ACC112 (cell line): ENCODE measurements around the gene GALNTL6.

ENCODE experiments used
- H2AFZ ChIP-seq: fragments of 200-600 bp; sonication (generic); one replicate; pipeline ENCODE4 v1.6.0; 2017; ENCODE audit warnings: antibody characterized with exemption, low read length; ENCODE audit not compliant: unreplicated experiment
- H3K27ac ChIP-seq: fragments of 200-600 bp; sonication (generic); 2 replicates; pipeline ENCODE4 v1.5.1; 2014; ENCODE audit warnings: low read depth, mild to moderate bottlenecking, antibody characterized with exemption, low read length, moderate library complexity
- H3K27me3 ChIP-seq: fragments of 200-600 bp; sonication (generic); 2 replicates; pipeline ENCODE4 v1.6.1; 2014; ENCODE audit warnings: mild to moderate bottlenecking, antibody characterized with exemption, low read length, moderate library complexity, mixed read lengths; ENCODE audit not compliant: insufficient read depth
- H3K36me3 ChIP-seq: fragments of 200-600 bp; sonication (generic); 2 replicates; pipeline ENCODE4 v1.6.1; 2016; ENCODE audit warnings: mild to moderate bottlenecking, antibody characterized with exemption, low read length, moderate library complexity, mixed read lengths; ENCODE audit not compliant: insufficient read depth
- H3K4me1 ChIP-seq: fragments of 200-600 bp; sonication (generic); one replicate; pipeline ENCODE4 v1.6.1; 2016; ENCODE audit warnings: low read length, mixed read lengths; ENCODE audit not compliant: insufficient read depth, unreplicated experiment, control insufficient read depth
- H3K4me3 ChIP-seq: fragments of 200-600 bp; sonication (generic); 2 replicates; pipeline ENCODE4 v1.5.1; 2014; ENCODE audit warnings: mild to moderate bottlenecking, low read depth, low read length
- H3K79me2 ChIP-seq: fragments of 200-600 bp; sonication (generic); one replicate; pipeline ENCODE4 v1.6.0; 2016; ENCODE audit warnings: low read length; ENCODE audit not compliant: control insufficient read depth, unreplicated experiment, insufficient read depth

GALNTL6 gene

DNA sequence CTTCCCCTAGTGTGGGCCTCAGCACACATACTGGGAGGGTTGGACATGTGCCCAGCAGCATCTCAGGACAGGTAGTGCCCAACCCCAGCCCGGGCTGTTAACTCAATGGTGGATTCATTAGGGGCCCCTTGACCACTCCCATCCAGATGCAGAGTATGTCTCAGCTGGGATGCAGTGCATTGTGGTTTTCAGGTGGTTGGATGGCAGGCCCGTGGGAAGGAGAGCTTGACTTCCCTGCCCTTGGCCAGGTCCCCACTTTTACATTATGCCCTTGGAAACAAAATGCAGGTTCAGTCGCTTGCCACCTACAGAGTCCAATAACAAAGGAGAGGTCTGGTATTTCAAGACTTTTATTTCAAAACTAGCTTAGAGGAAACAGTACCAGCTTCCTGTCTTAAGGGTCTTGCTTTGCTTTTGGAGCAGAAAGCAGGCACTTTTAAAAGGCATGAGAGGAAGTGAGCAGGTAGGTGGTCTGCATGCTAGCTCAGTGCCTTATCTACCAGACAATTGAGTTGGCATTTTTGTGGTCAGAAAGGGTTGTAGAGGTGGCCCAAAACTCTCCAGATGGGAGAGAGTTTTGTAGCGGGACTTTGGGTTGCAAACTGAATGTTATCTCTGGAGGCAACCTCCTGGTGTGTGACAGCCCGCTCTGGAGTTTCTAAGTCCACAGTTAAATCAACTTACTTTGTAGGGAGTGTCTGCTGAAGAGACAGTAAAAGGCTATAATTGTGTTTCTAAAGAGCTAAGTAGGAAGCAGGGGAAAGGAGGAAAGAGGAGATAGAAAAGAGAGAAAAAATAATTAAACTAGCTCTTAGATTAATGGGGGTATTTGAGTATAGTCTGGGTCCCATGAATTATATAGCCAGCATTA, 171.0 kb downstream of the GALNTL6 start:
- H3K4me3 ChIP-seq: no peak overlapping the region
- H3K4me1 ChIP-seq: no peaks in the 10 kb centered on the region
- H3K79me2 ChIP-seq: no peaks in the 10 kb centered on the region
- H3K27me3 ChIP-seq: no peaks in the 10 kb centered on the region
- no peak overlapping the region for H3K27ac ChIP-seq
- no peak overlapping the region for H2AFZ ChIP-seq
- H3K36me3 ChIP-seq: no peaks in the 10 kb centered on the region

DNA sequence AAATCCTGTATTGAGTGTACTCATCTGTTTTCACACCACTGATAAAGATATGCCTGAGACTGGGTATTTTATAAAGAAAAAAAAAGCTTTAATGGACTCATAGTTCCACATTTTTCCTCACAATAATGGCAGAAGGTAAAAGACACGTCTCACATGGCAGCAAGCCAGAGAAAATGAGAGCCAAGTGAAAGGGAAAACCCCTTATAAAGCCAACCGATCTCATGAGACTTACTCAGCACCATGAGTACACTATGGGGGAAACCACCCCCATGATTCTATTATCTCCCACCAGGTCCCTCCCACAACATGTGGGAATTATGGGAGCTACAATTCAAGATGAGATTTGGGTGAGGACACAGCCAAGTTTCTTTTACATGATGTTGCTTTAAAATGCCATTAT, 171.9 kb downstream of the GALNTL6 start:
- Histone ChIP-seq H3K36me3 (no peaks in the 10 kb centered on the region), H3K27ac (no peak overlapping the region), H3K27me3 (no peaks in the 10 kb centered on the region), H3K79me2 (no peaks in the 10 kb centered on the region), H3K4me3 (no peak overlapping the region), H2AFZ (no peak overlapping the region), H3K4me1 (no peaks in the 10 kb centered on the region)

DNA sequence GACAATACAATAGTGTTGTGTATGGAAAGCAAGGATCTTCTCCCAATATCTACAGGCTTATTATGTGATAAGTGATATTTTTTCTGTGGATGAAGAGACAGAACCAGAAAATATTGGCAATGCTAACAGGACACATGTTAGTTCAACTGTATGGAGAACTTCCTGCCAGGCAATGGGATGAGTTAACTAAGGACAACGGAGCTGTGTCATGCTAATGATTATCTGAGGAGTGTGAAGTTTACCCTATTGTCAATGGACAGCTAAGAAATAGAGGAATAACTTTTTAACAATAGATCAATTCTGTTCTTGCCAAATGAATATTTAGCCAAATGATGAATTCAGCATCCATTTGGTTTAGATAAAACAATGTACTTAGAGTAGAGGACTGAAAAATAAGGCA, 180.0 kb downstream of the GALNTL6 start:
- Histone ChIP-seq H3K27ac (no peak overlapping the region), H3K4me1 (no peaks in the 10 kb centered on the region), H3K27me3 (no peaks in the 10 kb centered on the region), H3K79me2 (no peaks in the 10 kb centered on the region), H3K4me3 (no peak overlapping the region), H3K36me3 (no peaks in the 10 kb centered on the region), H2AFZ (no peak overlapping the region)

DNA sequence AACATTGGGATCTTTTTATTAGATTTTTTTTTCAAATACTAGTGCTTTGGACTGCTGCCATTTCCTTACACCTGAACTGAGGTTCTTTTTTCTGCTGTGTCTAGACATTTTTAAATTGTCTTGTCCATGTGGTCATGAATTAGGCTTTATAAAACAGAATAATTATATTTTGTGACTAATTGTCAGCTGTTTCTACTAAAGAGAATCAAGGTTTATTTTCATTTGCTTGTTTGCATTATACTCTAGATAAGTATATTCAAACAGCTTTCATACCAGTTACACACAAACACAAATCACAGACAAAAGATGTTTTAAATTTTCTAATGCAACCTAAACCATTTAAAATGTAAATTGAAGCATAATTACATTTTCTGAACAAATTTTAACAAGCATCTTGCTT, 194.7 kb downstream of the GALNTL6 start:
- Histone ChIP-seq H3K27me3 (no peaks in the 10 kb centered on the region), H3K79me2 (no peaks in the 10 kb centered on the region), H2AFZ (no peak overlapping the region), H3K36me3 (no peaks in the 10 kb centered on the region), H3K4me3 (no peak overlapping the region), H3K4me1 (no peaks in the 10 kb centered on the region), H3K27ac (no peak overlapping the region)

DNA sequence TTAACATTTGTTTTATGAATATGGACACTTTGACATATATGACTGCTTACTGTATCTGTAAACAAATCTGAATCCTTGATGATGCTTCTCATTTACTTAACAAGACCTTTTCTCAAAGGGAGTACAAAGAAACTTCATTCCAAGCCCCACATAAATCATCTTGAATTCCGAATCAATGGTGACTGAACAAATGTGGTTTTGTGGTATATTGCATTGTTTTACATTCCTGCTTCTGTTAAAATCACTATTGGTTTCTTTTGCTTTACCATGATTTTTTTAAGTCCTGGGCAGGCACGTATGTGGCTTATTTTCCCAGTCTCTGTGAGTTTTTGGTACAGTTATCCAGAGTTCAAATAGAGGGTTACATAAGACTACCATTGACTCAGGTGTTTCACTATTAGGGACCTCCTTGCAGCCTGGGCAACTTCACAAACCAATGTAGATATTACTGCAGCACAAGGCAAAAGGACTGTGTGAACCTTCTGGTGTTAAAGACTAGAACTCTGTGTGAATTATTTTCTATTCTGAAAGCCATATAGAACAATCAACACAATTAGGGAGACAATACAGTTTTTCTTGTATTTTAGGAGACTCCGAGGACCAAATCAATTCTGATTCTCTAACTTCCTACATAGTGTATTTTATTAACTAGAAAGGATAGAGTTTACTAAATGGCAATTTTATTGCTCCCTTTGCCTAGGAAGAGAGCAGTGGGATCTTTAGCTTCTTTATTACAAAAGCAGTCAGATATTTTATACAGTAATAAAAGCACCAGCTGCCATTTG, 196.4 kb downstream of the GALNTL6 start:
- Histone ChIP-seq H3K4me1 (no peaks in the 10 kb centered on the region), H3K4me3 (no peak overlapping the region), H2AFZ (no peak overlapping the region), H3K36me3 (no peaks in the 10 kb centered on the region), H3K27ac (no peak overlapping the region), H3K79me2 (no peaks in the 10 kb centered on the region), H3K27me3 (no peaks in the 10 kb centered on the region)

DNA sequence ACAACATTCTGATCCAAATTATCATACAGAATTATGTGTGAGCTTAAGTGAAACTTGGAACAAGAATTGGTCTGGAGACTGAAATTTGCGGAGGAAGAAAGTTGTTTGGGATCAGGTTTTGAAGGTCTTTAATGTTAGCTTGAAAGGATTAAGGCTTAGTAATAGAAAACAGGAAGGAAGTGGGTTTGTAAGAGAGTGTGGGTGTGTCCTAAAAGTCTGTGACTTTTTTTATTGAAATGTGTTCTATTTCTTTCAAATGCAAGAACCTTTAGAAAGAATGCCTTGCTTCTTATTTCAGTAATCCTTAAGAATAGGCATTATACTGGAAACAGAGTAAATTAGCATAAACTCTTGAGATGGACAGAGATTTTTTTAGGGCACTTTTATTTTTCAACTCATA, 198.0 kb downstream of the GALNTL6 start:
- H3K4me3 ChIP-seq: no peak overlapping the region
- H3K27ac ChIP-seq: no peak overlapping the region
- no peak overlapping the region for H2AFZ ChIP-seq
- H3K79me2 ChIP-seq: no peaks in the 10 kb centered on the region
- no peaks in the 10 kb centered on the region for H3K27me3 ChIP-seq
- H3K4me1 ChIP-seq: no peaks in the 10 kb centered on the region
- H3K36me3 ChIP-seq: no peaks in the 10 kb centered on the region

DNA sequence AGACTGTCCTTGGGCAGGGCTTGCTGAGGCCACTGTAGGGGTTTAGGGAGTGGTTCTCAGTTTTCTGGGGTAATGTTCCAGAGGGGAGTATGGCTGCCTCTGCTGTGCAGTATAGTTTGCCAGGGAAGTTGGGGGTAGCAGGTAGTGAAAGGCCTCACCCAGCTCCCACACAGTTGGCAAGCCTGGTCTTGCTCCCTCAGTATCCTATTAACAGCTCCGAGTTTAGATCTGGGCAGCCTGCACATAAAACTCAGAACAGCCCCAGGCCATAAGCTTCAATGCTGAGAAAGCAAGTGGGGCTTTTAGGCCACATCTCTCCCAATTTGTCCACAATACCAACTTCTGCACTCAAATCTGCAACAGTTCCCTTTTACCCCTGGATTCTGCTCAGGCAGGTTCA, 205.2 kb downstream of the GALNTL6 start:
- no peaks in the 10 kb centered on the region for H3K4me1 ChIP-seq
- H3K79me2 ChIP-seq: no peaks in the 10 kb centered on the region
- H3K27me3 ChIP-seq: no peaks in the 10 kb centered on the region
- no peak overlapping the region for H2AFZ ChIP-seq
- no peak overlapping the region for H3K4me3 ChIP-seq
- no peaks in the 10 kb centered on the region for H3K36me3 ChIP-seq
- no peak overlapping the region for H3K27ac ChIP-seq

DNA sequence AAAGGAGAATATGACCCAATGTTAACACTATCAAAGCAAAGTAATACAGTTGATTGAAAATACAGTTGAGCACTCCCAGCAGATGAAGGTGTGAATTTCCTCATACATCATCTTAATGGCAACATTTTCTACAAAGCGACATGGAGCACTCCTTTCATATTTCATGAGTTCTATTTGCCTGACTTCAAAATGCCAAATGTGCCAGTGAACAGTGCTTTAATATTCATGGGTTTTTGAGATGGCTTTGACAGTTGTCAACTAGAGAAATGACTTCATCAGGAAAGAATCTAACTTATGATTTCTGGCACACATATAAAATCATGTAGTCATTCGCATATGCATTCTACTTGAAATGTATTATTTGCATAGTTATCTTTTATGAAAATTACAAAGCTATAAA, 222.4 kb downstream of the GALNTL6 start:
- Histone ChIP-seq H3K27ac (no peak overlapping the region), H3K36me3 (no peaks in the 10 kb centered on the region), H2AFZ (no peak overlapping the region), H3K4me3 (no peak overlapping the region), H3K4me1 (no peaks in the 10 kb centered on the region), H3K79me2 (no peaks in the 10 kb centered on the region), H3K27me3 (no peaks in the 10 kb centered on the region)

DNA sequence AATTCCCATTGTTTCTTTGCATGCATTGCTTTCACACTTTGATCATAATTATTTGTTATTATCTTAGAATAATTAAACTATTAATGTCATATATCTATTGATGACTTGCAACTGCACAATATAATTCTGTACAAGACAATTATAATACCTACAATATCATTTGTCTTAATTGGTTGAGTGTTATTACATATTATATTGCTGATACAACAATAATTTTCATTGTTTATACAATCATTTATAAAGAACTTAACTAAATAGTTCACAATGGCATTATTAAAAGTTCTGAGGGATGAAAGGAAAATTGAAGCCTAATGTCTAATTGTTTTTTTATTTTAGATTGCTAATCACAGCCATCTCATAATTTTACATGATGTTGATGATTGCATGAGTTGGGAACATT, 227.6 kb downstream of the GALNTL6 start:
- Histone ChIP-seq H3K27ac (no peak overlapping the region), H3K4me3 (no peak overlapping the region), H3K36me3 (no peaks in the 10 kb centered on the region), H3K27me3 (no peaks in the 10 kb centered on the region), H2AFZ (no peak overlapping the region), H3K79me2 (no peaks in the 10 kb centered on the region), H3K4me1 (no peaks in the 10 kb centered on the region)

DNA sequence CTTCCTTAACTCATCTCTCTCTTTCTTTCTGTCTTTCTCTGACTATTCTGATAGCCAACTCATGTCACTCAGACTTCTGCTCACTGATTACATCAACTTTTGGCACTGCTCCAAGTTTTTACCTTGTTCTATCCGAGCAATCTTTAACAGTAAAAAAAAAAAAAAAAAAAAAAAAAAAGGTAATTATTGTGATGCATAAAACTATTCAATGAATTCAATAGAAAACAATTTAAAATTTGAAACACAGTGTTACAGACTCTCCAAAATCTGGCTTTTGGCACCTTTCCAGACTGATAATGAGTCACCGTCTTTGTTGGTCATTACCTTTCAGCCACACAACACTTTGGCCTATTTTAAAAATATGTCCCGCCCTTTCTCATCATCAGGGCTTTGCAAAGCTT, 229.5 kb downstream of the GALNTL6 start:
- no peaks in the 10 kb centered on the region for H3K36me3 ChIP-seq
- H3K4me3 ChIP-seq: no peak overlapping the region
- H2AFZ ChIP-seq: no peak overlapping the region
- no peaks in the 10 kb centered on the region for H3K79me2 ChIP-seq
- no peaks in the 10 kb centered on the region for H3K4me1 ChIP-seq
- no peak overlapping the region for H3K27ac ChIP-seq
- H3K27me3 ChIP-seq: no peaks in the 10 kb centered on the region

DNA sequence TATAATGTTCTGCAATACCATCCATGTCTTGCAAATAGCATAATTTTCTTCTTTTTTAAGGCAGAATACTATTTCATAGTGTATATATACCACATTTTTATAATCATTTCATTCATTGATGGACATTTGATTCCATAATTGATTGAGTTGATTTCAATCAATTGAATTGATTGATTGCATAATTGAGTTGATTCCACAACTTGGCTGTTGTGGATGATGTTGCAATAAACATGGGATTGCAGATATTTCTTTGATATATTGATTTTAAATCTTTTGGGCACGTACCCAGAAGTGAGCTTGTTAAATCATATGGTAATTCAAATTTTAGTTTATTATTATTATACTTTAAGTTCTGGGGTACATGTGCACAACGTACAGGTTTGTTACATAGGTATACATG, 232.8 kb downstream of the GALNTL6 start:
- Histone ChIP-seq H3K27me3 (no peaks in the 10 kb centered on the region), H3K36me3 (no peaks in the 10 kb centered on the region), H3K27ac (no peak overlapping the region), H3K4me1 (no peaks in the 10 kb centered on the region), H3K79me2 (no peaks in the 10 kb centered on the region), H3K4me3 (no peak overlapping the region), H2AFZ (no peak overlapping the region)
